AG09309 (cell line): ENCODE data around the gene SSH3.
A peak's percentile ranks its signal among the peaks of the same experiment; 100 is the strongest.
"Not testable (repeated sequence)": the region's sequence is repeated elsewhere in the genome, so short reads cannot be mapped to it uniquely, and the experiment has no call there.

Experiments
- DNase-seq: peaks from one replicate; pipeline ENCODE4 v3.0.0-alpha.2; 2010; ENCODE audit warnings: low read depth
- H3K4me3 ChIP-seq: 2 replicates; pipeline ENCODE4 v1.5.1; 2011; ENCODE audit warnings: mild to moderate bottlenecking, low read depth, low read length, moderate library complexity; ENCODE audit not compliant: control insufficient read depth
- TF ChIP-seq, protein P1 (sequence below): IDR thresholded peaks from 2 replicates; pipeline ENCODE4 v1.5.1; 2011; ENCODE audit warnings: mild to moderate bottlenecking, low read depth, low read length, inconsistent platforms; ENCODE audit not compliant: insufficient read depth, control insufficient read depth; ENCODE audit errors: missing control alignments

The SSH3 gene

DNA sequence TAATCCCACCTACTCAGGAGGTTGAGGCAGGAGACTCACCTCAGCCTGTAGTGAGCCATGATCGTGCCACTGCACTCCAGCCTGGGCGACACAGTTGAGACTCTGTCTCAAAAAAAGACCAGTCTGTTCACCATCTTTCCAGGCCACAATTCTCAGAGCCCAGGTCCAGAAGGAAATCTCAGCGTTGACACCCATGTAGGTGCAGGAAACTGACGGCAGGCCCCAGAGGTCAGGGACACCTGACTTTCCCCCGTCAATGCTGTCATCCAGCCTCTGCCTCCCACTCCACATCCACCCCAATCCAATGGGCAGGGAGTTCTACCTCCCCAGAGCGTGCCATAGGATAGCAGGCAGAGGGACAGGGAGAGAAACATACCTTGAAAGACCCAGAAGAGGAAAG is 42.9 kb upstream of the SSH3 start:
- no peak for DNase-seq
- TF ChIP-seq, protein P1, sequence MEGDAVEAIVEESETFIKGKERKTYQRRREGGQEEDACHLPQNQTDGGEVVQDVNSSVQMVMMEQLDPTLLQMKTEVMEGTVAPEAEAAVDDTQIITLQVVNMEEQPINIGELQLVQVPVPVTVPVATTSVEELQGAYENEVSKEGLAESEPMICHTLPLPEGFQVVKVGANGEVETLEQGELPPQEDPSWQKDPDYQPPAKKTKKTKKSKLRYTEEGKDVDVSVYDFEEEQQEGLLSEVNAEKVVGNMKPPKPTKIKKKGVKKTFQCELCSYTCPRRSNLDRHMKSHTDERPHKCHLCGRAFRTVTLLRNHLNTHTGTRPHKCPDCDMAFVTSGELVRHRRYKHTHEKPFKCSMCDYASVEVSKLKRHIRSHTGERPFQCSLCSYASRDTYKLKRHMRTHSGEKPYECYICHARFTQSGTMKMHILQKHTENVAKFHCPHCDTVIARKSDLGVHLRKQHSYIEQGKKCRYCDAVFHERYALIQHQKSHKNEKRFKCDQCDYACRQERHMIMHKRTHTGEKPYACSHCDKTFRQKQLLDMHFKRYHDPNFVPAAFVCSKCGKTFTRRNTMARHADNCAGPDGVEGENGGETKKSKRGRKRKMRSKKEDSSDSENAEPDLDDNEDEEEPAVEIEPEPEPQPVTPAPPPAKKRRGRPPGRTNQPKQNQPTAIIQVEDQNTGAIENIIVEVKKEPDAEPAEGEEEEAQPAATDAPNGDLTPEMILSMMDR, result no peak
- no peak overlapping the region for H3K4me3 ChIP-seq

DNA sequence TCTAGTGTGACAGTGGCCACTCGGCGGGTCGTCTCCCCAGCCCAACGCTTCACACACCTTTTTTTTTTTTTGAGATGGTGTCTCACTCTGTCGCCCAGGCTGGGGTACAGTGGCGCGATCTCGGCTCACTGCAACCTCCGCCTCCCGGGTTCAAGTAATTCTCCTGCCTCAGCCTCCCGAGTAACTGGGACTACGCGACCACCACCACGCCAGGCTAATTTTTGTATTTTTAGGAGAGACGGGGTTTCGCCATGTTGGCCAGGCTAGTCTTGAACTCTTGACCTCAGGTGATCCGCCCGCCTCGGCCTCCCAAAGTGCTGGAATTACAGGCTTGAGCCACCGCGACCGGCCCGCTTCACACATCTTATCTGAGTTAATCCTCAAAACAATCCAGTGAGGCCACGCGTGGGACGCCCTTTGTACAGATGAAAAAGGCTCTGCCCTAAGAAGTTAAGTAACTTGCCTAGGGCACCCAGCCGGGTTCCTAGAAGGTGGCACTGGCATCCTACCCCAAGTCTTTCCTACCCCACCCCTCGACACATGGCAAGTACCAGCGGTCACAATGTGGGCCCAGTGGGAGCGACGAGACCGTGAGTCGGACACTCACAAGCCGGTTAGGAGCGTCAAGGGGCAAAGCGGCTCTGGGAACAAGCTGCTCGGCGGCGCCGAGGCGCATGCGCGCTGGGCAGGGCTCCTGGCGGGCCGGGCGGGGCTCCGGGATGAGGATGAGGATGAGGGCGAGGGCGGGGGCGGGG is 42.3 kb upstream of the SSH3 start:
- peak overlapping the region; percentile 40 for H3K4me3 ChIP-seq

DNA sequence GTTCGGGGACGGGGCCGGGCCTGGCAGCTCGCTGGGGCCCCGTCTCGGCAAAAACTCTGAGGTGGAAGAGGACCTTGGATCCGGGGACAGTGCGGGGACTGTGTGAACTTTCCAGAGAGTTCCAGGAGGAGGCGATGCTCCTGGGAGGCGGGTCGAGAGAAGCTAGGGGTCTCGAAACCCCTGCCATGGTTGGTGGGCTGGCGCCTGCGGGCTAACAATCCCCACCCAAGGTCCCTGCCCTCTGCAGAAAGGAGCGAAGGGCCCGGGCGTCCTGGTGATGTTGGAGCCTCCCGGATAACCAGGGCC is 41.7 kb upstream of the SSH3 start:
- no peak for DNase-seq

More for the DNA sequence above, 42.3 kb upstream of the SSH3 start:
- DNase-seq, result not testable (repeated sequence)

DNA sequence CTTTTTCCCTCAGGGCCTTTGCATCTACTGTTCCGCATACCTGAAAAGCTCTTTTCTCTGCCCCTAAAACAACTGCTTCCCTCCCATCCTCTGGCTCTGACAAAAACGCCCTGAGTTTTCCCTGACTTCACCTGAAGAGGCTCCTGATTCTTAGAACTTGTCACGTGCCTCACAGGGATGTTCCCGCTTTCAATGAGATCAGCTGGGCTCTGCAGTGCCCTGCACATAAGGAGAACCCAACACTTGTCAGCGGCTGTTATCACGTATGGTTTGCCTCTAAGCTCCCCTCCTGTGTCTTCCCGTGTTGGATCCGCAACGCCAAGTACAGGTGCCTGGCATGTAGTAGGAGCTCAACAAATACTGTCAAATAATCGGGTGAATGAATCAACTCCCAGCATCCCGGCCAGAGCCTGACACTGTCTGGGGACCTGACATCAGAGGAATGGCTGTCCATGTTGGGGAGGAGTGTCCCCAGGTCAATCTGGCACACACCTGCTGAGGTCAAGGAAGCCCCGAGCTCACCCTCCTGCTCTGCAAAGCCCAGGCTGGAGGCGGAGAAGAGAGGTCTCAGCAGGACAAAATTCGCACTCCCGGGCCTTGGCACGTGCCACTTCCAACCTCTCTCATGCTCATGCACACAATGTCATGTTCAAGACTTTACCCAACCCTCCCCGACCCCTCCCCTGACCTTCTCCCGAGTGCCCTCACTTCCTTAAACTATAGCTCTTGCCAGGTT is 41.2 kb upstream of the SSH3 start:
- DNase-seq, result no peak
- H3K4me3 ChIP-seq, result no peak overlapping the region
- TF ChIP-seq, protein P1, result no peak

More for the DNA sequence above, 41.7 kb upstream of the SSH3 start:
- TF ChIP-seq, protein P1, result peak; percentile 15
- peak overlapping the region; percentile 9 for H3K4me3 ChIP-seq

DNA sequence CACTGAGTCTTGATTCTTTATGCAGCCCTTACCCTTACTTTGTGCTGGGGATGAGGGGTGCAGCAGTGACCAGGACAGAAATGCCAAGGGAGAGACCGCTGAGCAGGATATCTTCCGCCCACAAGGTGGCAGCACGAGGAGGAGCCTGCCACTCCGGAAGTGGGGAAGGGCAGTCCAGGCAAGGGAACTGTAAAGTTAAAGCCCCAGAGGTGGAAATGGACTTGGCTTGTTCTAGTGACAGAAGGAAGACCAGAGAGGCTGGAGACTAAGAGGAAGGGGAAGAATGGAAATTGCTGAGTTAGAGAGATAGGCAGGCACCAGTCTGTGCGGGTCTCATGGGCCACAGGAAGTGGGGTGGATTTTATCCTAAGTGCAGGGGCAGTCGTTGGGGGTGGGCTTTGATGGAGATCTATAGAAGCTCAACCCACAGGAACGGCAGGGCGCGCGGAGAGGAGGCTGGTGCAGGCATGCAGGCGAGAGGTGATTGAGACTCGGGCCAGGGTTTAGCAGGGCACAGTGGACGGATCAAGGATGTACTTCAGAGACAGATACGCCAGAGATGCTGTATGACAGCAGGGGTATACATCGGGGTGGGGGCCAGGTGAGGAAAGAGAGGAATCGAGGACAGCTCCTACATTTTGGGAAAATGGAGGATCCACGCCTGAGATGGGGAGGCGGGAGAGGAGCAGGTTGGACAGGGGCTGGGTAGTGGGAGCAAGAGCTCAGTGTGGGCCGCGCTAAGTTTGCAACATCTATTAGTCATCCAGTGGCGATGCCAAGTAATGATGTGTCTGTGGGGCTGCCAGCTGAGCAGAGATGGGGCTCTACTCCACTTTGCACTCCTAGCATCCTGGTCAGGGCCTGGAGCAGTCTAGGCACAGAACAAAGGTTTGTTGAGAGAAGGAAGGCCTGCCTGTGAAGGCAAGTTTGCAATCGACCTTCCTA is 40.3 kb upstream of the SSH3 start:
- H3K4me3 ChIP-seq, result no peak overlapping the region
- TF ChIP-seq, protein P1, result peak; percentile 86

DNA sequence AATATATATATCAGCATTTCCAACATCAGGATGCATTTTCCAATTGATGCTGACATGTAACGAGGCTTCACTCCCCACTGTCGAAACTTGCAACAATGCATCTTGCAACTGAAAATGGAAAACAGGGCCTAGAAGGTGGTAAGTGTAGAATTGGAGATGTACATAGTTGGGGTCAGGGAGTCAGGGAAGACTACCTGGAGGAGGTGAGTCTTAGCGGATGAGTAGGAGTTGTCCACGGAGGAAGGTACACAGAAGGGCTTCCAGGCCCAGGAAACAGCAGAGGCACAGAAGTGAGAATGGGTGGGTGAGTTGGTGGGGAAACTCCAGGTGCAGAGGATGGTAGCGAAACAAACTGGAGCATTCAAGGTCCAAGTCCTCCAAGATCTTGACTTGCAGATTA is 39.1 kb upstream of the SSH3 start:
- TF ChIP-seq, protein P1, result no peak
- no peak overlapping the region for H3K4me3 ChIP-seq
- no peak for DNase-seq

More for the DNA sequence above, 40.3 kb upstream of the SSH3 start:
- peak; percentile 56 for DNase-seq
